ENCODE data around the gene SLC2A10.
A peak's percentile ranks its signal among the peaks of the same experiment; 100 is the strongest.

- peak; percentile 69 for TF ChIP-seq CTCF (IDR thresholded peaks at IDR 0.05; ENCODE audit: insufficient read depth, low read depth, low read length)
- TF ChIP-seq EZH2 (IDR thresholded peaks at IDR 0.05; ENCODE audit: insufficient read depth, low read length): no peak
Measured at GRCh38 chr20:46699651-46700359, 9.6 kb upstream of the SLC2A10 start.
